DOHH2 (cell line): Measurements from ENCODE around the gene KCTD10.

ENCODE experiments used
- CTCF ChIP-seq: fragments of 200-600 bp; sonication (generic); IDR thresholded peaks from one replicate; pipeline ENCODE4 v1.5.1; 2014; ENCODE audit warnings: antibody characterized with exemption, mild to moderate bottlenecking, low read depth, low read length; ENCODE audit not compliant: poor library complexity, severe bottlenecking
- EZH2phosphoT487 ChIP-seq: fragments of 200-600 bp; sonication (generic); IDR thresholded peaks from 2 replicates; pipeline ENCODE4 v1.6.1; 2017; ENCODE audit warnings: borderline replicate concordance, mild to moderate bottlenecking, antibody characterized with exemption, low read length, moderate library complexity, mixed read lengths

GRCh38 chr12:109467978-109468676 is 9.0 kb downstream of the KCTD10 start:
- no peak for TF ChIP-seq EZH2phosphoT487
- TF ChIP-seq CTCF: no peak
